Activated B cell treated with CpG ODN at 0.5 μM for 24 hours (primary cell): ENCODE measurements around the gene FYB2. TPM values are rescaled to one million over a fixed set of nuclear protein-coding genes. Genes with fewer than 3 reads are reported as not detected.
A peak's percentile ranks its signal among the peaks of the same experiment; 100 is the strongest.
"Not testable (repeated sequence)": the region's sequence is repeated elsewhere in the genome, so short reads cannot be mapped to it uniquely, and the experiment has no call there.

Experiments
- ATAC-seq: fragments of 200-7000 bp; cut with Tn5 transposase; one replicate; pipeline ENCODE4 v1.10.0; 2021; ENCODE audit warnings: low read depth, mild to moderate bottlenecking, moderate library complexity
- CTCF ChIA-PET: fragments of 350-600 bp; sonication (Branson Sonifier 250); formaldehyde crosslinking; loops from one replicate; lab custom pipeline; 2021; ENCODE audit warnings: antibody characterized with exemption; lab: Charles Lee
- POLR2A ChIA-PET: fragments of 350-600 bp; sonication (Branson Sonifier 250); formaldehyde crosslinking; loops from one replicate; lab custom pipeline; 2021; ENCODE audit warnings: antibody characterized with exemption; lab: Charles Lee
- DNase-seq: peaks from one replicate; pipeline ENCODE4 v3.0.0; 2022
- H3K27ac Mint-ChIP-seq: one replicate; pipeline ENCODE4 v1.8.0; 2020; ENCODE audit warnings: mixed read lengths
- H3K27me3 Mint-ChIP-seq: one replicate; pipeline ENCODE4 v1.8.0; 2021; ENCODE audit warnings: mixed read lengths
- H3K36me3 Mint-ChIP-seq: one replicate; pipeline ENCODE4 v1.8.0; 2021; ENCODE audit warnings: low read depth, mixed read lengths
- H3K4me1 Mint-ChIP-seq: one replicate; pipeline ENCODE4 v1.8.0; 2021; ENCODE audit warnings: mixed read lengths
- H3K4me3 Mint-ChIP-seq: one replicate; pipeline ENCODE4 v1.8.0; 2020; ENCODE audit warnings: mild to moderate bottlenecking, mixed read lengths
- H3K9me3 Mint-ChIP-seq: one replicate; pipeline ENCODE4 v1.8.0; 2020; ENCODE audit warnings: mixed read lengths
- CTCF ChIP-seq: fragments of 200-600 bp; IDR thresholded peaks from one replicate; pipeline ENCODE4 v1.8.0; 2022; ENCODE audit warnings: antibody characterized with exemption, mild to moderate bottlenecking
- intact Hi-C: fragments of 100-400 bp; cut with micrococcal nuclease; formaldehyde crosslinking; loops from one replicate; pipeline ENCODE4 v1.15.1; 2024
- total RNA-seq: library from RNA; stranded (reverse); gene quantifications from 2 replicates; pipeline ENCODE4 v1.2.3, GENCODE V29; 2022

FYB2 gene
- total RNA-seq, 1 donor from 2014 or later = not detected

GRCh38 chr1:56780128-56780750 is 39.0 kb downstream of the FYB2 start:
- no peak overlapping the region for H3K27ac Mint-ChIP-seq
- intact Hi-C loops = no loop called here
- H3K4me3 Mint-ChIP-seq = no peak overlapping the region
- H3K36me3 Mint-ChIP-seq = no peaks in the 10 kb centered on the region
- CTCF ChIA-PET = no interaction called here
- ATAC-seq = no peak
- H3K9me3 Mint-ChIP-seq = no peaks in the 10 kb centered on the region
- POLR2A ChIA-PET = no interaction called here
- no peaks in the 10 kb centered on the region for H3K4me1 Mint-ChIP-seq
- no peak for DNase-seq
- H3K27me3 Mint-ChIP-seq = peaks cover 7% of the 10 kb centered on the region
- no peak for TF ChIP-seq CTCF

GRCh38 chr1:56777972-56778371 is 41.2 kb downstream of the FYB2 start:
- Mint-ChIP-seq H3K27me3 (peaks cover 4% of the 10 kb centered on the region), H3K27ac (no peak overlapping the region), H3K4me1 (peaks cover 11% of the 10 kb centered on the region), H3K4me3 (no peak overlapping the region), H3K9me3 (no peaks in the 10 kb centered on the region), H3K36me3 (no peaks in the 10 kb centered on the region)
- DNase-seq (no peak), ATAC-seq (no peak)
- CTCF ChIA-PET = no interaction called here
- intact Hi-C loops = no loop called here
- no peak for TF ChIP-seq CTCF
- POLR2A ChIA-PET = no interaction called here

GRCh38 chr1:56774732-56775131 is 44.5 kb downstream of the FYB2 start:
- CTCF ChIA-PET = interaction anchor here (1.2 kb wide), 1 partner anchor 22 kb away, joined by 3 read pairs; no protein-coding TSS in a partner anchor
- H3K4me1 Mint-ChIP-seq = peaks cover 11% of the 10 kb centered on the region
- DNase-seq, H3K9me3 Mint-ChIP-seq, H3K27ac Mint-ChIP-seq, POLR2A ChIA-PET, H3K27me3 Mint-ChIP-seq, intact Hi-C loops, ATAC-seq, H3K36me3 Mint-ChIP-seq, H3K4me3 Mint-ChIP-seq: not testable (repeated sequence)

- Mint-ChIP-seq H3K9me3 (no peaks in the 10 kb centered on the region), H3K27me3 (peaks cover 1% of the 10 kb centered on the region), H3K4me1 (peaks cover 11% of the 10 kb centered on the region), H3K27ac (peak overlapping the region; percentile 13), H3K36me3 (no peaks in the 10 kb centered on the region), H3K4me3 (peak overlapping the region; percentile 44)
- intact Hi-C loops = no loop called here
- no peak for TF ChIP-seq CTCF
- ATAC-seq = peak; percentile 18
- ChIA-PET CTCF (no interaction called here), POLR2A (no interaction called here)
- DNase-seq = no peak
These were observed 45.1 kb downstream of the FYB2 start for GRCh38 chr1:56774067-56774609.

- no peaks in the 10 kb centered on the region for H3K9me3 Mint-ChIP-seq
- peak overlapping the region; percentile 13 for H3K27ac Mint-ChIP-seq
- TF ChIP-seq CTCF = no peak
- ChIA-PET CTCF (no interaction called here), POLR2A (no interaction called here)
- ATAC-seq (no peak), DNase-seq (no peak)
- intact Hi-C loops = no loop called here
- peak overlapping the region; percentile 44 for H3K4me3 Mint-ChIP-seq
- H3K27me3 Mint-ChIP-seq = peaks cover 4% of the 10 kb centered on the region
- peaks cover 11% of the 10 kb centered on the region for H3K4me1 Mint-ChIP-seq
- H3K36me3 Mint-ChIP-seq = no peaks in the 10 kb centered on the region
These were observed 45.7 kb downstream of the FYB2 start for GRCh38 chr1:56773341-56774066.
